HG02870 (cell line): ENCODE results near the gene HPX.
A peak's percentile ranks its signal among the peaks of the same experiment; 100 is the strongest.
"Not testable (repeated sequence)": the region's sequence is repeated elsewhere in the genome, so short reads cannot be mapped to it uniquely, and the experiment has no call there.

Experiments used
- ATAC-seq: cut with Tn5 transposase; IDR thresholded peaks from one replicate; pipeline ENCODE4 v1.9.1; 2021; ENCODE audit warnings: mild to moderate bottlenecking, moderate library complexity; ENCODE audit not compliant: unreplicated experiment

The HPX gene

DNA sequence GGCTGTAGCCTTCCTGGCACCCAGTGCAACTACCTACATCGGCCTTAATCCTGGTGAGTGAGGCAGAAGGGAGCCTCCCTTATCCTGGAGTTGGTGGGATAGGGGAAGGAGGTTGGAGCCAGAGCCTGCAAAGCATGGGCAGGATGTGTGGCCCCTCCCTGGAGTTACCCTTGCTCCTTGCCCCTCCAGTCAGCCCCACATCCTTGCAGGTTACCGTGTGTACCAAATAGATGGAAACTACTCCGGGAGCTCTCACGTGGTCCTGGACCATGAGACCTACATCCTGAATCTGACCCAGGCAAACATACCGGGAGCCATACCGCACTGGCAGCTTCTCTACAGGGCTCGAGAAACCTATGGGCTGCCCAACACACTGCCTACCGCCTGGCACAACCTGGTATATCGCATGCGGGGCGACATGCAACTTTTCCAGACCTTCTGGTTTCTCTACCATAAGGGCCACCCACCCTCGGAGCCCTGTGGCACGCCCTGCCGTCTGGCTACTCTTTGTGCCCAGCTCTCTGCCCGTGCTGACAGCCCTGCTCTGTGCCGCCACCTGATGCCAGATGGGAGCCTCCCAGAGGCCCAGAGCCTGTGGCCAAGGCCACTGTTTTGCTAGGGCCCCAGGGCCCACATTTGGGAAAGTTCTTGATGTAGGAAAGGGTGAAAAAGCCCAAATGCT lies 46.7 kb downstream of the HPX start:
- ATAC-seq = no peak

DNA sequence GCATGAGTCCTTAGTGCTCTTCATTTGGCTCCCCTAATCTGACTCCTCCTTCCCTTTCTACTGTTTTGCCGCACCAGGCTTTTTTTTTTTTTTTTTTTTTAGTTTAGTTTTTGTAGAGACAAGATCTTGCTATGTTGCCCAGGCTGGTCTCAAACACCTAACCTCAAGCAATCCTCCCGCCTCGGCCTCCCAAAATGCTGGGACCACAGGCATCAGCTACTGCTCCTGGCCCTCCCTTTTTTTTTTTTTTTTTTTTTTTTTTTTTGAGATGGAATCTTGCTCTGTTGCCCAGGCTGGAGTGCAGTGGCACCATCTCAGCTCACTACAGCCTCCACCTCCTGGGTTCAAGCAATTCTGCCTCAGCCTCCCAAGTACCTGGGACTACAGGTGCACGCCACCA lies 48.5 kb downstream of the HPX start:
- ATAC-seq = not testable (repeated sequence)

DNA sequence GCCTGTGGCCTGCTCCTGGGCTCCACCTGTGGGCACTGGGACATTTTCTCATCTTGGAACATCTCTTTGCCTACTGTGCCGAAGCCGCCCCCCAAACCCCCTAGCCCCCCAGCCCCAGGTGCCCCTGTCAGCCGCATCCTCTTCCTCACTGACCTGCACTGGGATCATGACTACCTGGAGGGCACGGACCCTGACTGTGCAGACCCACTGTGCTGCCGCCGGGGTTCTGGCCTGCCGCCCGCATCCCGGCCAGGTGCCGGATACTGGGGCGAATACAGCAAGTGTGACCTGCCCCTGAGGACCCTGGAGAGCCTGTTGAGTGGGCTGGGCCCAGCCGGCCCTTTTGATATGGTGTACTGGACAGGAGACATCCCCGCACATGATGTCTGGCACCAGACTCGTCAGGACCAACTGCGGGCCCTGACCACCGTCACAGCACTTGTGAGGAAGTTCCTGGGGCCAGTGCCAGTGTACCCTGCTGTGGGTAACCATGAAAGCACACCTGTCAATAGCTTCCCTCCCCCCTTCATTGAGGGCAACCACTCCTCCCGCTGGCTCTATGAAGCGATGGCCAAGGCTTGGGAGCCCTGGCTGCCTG lies 49.2 kb downstream of the HPX start:
- no peak for ATAC-seq

DNA sequence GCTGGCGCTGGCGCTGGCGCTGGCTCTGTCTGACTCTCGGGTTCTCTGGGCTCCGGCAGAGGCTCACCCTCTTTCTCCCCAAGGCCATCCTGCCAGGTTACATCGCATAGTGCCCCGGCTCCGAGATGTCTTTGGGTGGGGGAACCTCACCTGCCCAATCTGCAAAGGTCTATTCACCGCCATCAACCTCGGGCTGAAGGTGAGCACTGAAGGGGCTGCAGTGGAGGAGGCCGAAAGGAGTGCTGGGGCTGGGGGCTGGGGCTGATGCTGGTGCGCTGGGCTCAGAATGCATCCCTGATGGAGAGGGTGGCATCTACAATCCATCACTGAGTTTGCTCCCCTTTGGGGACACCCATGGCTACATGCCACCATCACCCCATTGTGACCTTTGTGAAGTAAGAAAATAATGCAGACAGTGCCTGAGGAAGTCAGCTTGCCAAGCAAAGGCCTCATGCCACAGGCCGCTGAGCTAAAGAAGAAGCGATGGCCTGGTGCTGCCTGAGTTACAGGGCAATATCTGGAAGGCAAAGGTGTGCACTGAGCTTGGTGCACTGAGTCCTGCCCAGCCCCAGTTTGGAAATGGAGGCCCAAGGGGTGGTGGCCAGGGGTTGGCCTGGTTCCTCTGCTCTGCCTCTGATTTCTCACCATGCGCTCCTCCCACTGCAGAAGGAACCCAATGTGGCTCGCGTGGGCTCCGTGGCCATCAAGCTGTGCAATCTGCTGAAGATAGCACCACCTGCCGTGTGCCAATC lies 49.9 kb downstream of the HPX start:
- ATAC-seq = no peak

DNA sequence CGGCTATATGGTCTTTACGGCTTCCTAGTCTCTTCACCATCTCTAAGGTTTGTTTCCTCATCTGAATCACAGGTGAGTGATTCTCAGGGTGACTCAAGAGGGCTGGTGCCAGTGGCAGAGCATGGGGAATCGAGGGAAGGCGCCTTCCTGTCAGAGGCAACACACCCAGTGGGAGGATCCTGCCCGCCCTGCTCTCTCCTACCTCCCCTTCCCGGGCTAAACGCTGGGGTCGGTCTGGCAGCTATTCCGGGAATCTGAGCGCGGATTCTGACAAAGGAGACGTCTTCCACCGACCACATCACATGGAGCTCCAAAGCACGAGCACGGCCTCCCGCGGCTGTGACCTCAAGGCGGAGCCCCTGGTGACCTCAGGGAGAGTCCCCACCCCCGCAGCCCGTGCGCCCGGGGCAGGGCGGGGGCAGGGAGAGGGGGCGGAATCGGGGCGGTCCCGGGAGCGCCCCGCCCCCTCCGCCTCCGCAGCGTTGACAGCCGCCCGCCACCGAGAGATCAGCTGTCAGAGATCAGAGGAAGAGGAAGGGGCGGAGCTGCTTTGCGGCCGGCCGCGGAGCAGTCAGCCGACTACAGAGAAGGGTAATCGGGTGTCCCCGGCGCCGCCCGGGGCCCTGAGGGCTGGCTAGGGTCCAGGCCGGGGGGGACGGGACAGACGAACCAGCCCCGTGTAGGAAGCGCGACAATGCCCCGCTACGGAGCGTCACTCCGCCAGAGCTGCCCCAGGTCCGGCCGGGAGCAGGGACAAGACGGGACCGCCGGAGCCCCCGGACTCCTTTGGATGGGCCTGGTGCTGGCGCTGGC lies 50.7 kb downstream of the HPX start, which contains the start of gene SMPD1:
Gene SMPD1 (plus strand): TSS at position 570 of the 813 bp plus-strand sequence. CDS start 125 bp downstream, at position 695.
- peak; percentile 95 for ATAC-seq

DNA sequence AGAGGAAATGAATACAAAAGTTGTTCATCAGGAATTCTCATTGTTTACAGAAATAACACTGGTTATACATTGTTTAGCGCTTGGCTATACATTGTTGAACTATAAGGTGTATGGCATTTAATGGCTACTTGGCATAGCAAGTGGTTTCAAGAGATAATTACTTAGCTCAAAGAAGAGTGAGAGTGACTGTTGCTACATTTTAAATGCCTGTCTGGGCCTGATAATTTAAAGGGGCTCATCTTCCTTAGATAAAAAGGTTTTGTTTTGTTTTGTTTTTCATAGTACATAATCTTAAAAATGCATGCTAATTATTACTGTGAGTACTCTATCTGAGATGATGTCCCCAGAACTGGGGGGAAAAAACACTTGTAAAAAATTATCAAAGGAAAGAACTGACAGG lies 52.0 kb downstream of the HPX start:
- ATAC-seq = no peak

DNA sequence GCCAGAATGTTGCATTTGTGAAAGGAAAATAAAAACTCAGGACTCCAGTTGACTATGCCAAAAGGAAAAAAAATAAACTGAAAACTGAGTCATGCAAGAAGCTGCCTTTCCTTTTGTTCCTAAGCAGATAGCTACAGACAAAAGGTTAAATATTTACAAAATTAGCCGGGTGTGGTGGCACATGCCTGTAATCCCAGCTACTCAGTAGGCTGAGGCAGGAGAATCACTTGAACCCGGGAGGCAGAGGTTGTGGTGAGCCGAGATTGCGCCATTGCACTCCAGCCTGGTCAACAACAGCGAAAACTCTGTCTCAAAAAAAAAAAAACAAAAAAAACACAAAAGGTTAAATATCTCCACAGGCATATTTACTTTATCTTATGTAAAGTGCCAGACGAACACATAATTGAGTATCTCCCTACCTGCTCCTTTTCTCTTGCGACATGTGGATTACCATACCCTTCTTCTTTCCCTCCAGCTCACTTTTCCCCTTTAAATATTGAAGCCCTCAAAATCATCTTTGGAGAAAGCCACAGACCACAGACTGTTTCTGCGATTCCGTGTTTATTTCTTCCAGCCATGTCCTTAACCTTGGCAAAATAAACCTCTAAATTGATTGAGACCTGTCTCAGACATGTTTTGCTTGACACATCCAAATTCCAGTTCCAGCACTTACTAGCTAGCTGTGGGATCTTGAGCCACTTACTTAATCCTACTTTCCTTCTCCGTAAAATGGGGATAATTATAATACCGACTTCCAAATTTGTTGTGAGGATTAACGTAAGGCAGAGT lies 52.8 kb downstream of the HPX start:
- ATAC-seq = no peak

DNA sequence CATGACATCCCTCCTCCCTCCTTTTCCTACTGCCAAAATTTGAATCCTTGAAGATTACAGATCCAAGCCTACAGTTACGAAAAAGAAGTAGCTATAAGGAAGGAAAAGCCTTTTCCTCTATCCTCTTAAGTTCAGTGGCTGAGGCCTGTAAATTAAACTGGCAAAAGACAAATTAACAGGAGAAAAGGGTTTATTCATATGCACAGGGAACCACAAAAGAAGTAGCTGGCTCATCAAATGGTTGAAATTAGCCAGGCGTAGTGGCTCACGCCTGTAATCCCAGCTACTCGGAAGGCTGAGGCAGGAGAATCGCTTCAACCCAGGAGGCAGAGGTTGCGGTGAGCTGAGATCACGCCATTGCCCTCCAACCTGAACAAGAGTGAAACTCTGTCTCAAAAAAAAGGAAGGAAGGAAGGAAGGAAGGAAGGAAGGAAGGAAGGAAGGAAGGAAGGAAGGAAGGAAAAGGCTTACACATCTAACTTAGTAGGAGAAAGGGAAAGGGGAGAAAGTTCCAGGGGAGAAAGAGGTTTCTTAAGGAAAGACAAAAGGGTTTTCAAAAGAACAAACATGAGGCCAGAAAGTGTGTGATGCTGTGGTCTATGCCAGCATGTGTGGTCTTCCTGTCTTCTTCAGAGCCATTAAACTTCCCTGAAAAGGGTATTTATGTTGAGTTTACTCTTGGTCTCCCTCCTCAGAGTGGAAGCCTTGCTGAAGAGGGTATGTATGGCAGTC lies 55.6 kb downstream of the HPX start:
- ATAC-seq = no peak
